Measurements from ENCODE around the gene MFN2. TPM values are rescaled to one million over a fixed set of nuclear protein-coding genes. Genes with fewer than 3 reads are reported as not detected.

Gene MFN2
- total RNA-seq, 1 donor from 2014 or later, result 75.3 TPM

DNA sequence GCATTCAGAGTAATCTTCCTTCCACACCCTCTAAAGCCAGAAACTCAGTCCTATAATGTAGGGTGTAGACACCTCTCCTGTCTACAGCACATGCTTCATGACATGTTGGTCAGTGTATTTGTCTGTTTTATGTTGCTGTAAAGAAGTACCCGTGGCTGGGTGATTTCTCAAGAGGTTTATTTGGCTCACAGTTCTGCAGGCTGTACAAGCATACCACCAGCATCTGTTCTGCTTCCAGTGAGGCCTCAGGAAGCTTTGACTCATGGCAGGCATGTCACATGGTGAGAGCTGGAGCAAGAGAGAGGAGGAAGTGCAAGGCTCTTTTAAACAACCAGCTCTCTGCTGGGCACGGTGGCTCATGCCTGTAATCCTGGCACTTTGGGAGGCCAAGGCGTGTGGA lies 33.6 kb upstream of the MFN2 start:
- no peak overlapping the region for H3K4me3 ChIP-seq (ENCODE audit: low read depth, low read length)
- FAIRE-seq, result no peak
- H3K36me3 ChIP-seq (ENCODE audit: control insufficient read depth, insufficient read depth, low read length), result peaks cover 13% of the 10 kb centered on the region
- DNase-seq (ENCODE audit: low read depth), result no peak
- TF ChIP-seq, protein P1, sequence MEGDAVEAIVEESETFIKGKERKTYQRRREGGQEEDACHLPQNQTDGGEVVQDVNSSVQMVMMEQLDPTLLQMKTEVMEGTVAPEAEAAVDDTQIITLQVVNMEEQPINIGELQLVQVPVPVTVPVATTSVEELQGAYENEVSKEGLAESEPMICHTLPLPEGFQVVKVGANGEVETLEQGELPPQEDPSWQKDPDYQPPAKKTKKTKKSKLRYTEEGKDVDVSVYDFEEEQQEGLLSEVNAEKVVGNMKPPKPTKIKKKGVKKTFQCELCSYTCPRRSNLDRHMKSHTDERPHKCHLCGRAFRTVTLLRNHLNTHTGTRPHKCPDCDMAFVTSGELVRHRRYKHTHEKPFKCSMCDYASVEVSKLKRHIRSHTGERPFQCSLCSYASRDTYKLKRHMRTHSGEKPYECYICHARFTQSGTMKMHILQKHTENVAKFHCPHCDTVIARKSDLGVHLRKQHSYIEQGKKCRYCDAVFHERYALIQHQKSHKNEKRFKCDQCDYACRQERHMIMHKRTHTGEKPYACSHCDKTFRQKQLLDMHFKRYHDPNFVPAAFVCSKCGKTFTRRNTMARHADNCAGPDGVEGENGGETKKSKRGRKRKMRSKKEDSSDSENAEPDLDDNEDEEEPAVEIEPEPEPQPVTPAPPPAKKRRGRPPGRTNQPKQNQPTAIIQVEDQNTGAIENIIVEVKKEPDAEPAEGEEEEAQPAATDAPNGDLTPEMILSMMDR (IDR thresholded peaks at IDR 0.05; ENCODE audit: insufficient read depth, low read length, severe bottlenecking), result no peak
- no peaks in the 10 kb centered on the region for H3K27me3 ChIP-seq (ENCODE audit: control insufficient read depth, insufficient read depth, low read length)

DNA sequence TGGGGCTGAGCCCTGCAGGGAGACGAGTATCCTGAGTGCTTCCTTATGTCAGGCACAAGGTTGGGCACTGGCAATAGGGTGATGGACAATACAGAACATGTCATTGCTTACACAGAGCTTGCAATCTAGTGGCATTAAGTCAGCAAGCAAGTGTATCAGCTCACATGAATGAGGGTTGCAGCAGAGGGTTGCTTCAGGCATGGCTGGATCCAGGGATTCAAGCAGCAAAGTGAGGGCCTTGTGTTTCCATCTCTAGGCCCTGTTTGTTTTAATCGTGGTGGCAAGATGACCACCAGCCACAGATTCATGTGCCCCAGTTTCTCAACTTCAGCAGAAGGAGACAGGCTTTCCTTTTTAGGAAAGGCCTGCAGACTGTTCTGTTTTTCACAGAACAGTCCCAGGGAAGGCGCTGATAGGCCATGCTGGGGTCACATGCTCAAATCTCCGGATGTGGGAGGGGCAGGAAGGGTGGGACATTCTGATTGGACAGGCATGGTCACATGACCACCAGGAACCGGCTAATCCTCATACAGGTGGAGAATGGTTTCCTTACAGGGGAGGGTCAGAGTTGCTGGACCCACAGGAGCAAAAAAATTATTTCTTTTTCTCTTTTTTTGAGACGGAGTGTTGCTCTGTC lies 31.3 kb upstream of the MFN2 start:
- Histone ChIP-seq H3K4me3 (ENCODE audit: low read depth, low read length) (no peak overlapping the region), H3K36me3 (ENCODE audit: control insufficient read depth, insufficient read depth, low read length) (peaks cover 15% of the 10 kb centered on the region), H3K27me3 (ENCODE audit: control insufficient read depth, insufficient read depth, low read length) (no peaks in the 10 kb centered on the region)
- DNase-seq (ENCODE audit: low read depth) (peak; percentile 21), FAIRE-seq (peak; percentile 83)
- TF ChIP-seq, protein P1 (IDR thresholded peaks at IDR 0.05; ENCODE audit: insufficient read depth, low read length, severe bottlenecking), result no peak

DNA sequence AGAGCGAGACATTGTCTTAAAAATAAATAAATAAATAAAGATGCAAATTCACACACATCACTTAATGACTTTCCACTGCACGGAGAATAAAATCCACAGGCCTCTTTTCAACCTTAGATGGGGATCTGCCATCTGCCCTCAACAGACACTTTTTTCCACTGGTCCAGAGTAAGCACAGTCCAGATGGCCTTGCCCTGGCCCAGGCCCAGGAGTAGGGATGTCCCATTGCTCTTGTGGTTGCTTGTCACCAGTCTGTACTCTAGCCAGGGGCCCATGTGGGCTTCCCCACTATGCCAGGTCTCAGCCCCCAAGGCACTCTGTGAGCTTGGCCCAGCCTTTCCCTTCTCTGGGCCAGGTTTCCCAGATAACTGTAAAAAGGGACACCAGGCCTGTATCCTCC lies 28.3 kb upstream of the MFN2 start:
- no peak overlapping the region for H3K4me3 ChIP-seq (ENCODE audit: low read depth, low read length)
- peaks cover 13% of the 10 kb centered on the region for H3K36me3 ChIP-seq (ENCODE audit: control insufficient read depth, insufficient read depth, low read length)
- TF ChIP-seq, protein P1 (IDR thresholded peaks at IDR 0.05; ENCODE audit: insufficient read depth, low read length, severe bottlenecking), result no peak
- H3K27me3 ChIP-seq (ENCODE audit: control insufficient read depth, insufficient read depth, low read length), result no peaks in the 10 kb centered on the region
- FAIRE-seq, result no peak
- no peak for DNase-seq (ENCODE audit: low read depth)

DNA sequence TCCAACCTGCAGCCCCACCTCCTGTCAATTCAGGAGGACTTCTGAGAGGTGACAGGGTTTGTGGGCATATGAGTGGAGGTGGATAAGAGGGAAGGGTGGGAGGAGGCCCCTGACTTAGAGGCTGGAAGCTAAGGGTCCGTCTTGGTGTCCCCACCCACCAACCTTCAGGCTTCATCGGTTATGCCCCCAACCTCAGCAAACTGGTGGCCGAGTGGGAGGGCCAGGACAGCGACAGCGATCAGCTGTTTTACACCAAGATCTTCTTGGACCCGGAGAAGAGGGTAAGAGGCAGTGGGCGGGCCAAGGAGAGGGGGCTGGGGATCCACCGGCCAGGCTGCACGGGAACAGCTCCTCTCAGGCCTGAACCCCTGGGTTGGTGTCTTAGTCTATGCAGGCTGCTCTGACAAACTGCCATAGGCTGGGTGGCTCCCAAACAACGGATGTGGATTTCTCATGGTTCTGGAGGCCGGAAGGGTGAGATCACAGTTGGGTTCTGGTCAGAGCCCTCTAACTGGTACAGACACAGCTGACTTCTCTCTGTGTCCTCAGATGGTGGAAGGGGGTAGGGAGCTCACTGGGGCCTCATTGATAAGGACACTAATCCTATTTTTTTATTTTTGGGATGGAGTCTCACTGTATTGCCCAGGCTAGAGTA lies 27.7 kb upstream of the MFN2 start:
- TF ChIP-seq, protein P1 (IDR thresholded peaks at IDR 0.05; ENCODE audit: insufficient read depth, low read length, severe bottlenecking), result no peak
- Histone ChIP-seq H3K4me3 (ENCODE audit: low read depth, low read length) (no peak overlapping the region), H3K36me3 (ENCODE audit: control insufficient read depth, insufficient read depth, low read length) (peaks cover 17% of the 10 kb centered on the region), H3K27me3 (ENCODE audit: control insufficient read depth, insufficient read depth, low read length) (no peaks in the 10 kb centered on the region)
- DNase-seq (ENCODE audit: low read depth) (no peak), FAIRE-seq (no peak)

DNA sequence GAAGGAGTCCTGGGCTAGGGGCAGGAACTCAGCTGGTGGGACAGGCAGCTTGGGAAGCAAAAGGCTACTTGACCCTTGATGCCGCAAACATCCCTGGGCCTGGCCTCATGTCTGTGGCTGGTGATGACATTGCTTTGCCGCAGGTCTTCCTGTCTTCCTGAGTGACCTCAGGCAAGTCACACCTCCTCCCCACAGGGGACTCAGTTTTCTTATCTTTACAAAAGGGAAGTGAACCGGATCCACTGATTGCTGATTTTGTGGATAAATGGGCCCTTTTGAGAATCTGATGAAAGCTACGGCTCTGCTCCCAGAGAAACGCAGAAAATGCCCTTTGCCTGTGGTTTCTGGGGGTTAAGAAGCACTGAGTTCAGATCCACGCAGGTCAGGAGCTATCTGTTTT lies 25.0 kb upstream of the MFN2 start:
- DNase-seq (ENCODE audit: low read depth) (no peak), FAIRE-seq (no peak)
- Histone ChIP-seq H3K27me3 (ENCODE audit: control insufficient read depth, insufficient read depth, low read length) (no peaks in the 10 kb centered on the region), H3K4me3 (ENCODE audit: low read depth, low read length) (no peak overlapping the region), H3K36me3 (ENCODE audit: control insufficient read depth, insufficient read depth, low read length) (peaks cover 21% of the 10 kb centered on the region)
- TF ChIP-seq, protein P1 (IDR thresholded peaks at IDR 0.05; ENCODE audit: insufficient read depth, low read length, severe bottlenecking), result no peak
